NCI-H526 (cell line): Measurements from ENCODE around the gene PHACTR1.
"Not testable (repeated sequence)": the region's sequence is repeated elsewhere in the genome, so short reads cannot be mapped to it uniquely, and the experiment has no call there.

Experiments used
- DNase-seq, 2 experiments: peaks; one replicate each; lab custom pipeline; 2025; lab: John Stamatoyannopoulos, UW

Gene PHACTR1

DNA sequence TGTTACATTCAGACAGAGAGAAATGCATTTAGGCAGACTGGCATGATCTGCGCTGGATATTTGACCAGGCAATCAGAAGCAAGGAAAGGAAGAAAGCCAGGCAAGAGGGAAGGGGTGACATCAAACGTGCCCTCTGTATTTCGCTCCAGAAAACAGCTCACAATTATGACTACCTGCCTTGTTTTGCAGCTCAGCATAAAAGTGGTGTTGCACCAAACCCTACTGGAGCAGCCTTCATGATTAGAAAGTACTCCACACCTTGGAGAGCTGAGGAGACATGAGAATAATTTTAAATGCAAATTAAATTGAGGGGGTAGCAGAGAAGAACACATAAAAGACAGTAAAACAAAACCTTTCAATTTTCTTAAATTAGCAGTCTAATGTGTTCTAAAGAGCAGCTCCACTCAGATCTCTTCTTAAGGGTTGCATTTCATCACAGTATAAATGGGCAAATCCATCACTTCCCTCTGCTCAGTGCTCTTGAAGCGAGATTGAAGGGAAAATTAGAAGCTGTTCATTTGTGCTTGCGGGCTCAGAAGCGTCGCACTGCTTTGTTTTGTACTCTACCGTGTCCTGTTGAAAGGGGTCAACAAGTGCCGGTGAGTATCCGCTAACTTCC is at the start of gene PHACTR1:
TSS of gene PHACTR1 (plus strand) at position 470 of the 619 bp plus-strand sequence.
- DNase-seq, result no peak

DNA sequence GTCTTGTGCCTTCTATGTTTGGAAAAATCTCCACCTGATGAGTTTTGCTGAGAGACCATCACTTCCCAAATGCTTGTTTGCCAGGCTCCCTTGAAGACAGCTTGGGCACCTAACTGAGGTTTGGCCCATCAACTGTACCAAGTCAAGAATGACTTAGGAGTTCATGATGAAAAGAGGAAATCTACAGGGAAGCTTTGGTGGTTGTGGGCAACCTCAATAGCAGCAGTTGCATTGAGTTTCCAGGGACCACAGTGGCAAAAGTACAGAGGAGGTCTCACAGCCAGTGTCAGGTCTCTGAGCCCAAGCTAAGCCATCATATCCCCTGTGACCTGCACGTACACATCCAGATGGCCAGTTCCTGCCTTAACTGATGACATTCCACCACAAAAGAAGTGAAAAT is 49.7 kb upstream of the PHACTR1 start:
- no peak for DNase-seq

GRCh38 chr6:12675931-12676330 is 40.6 kb upstream of the PHACTR1 start:
- DNase-seq, result no peak

- no peak for DNase-seq
These were observed 37.2 kb upstream of the PHACTR1 start for GRCh38 chr6:12679341-12679740.

DNA sequence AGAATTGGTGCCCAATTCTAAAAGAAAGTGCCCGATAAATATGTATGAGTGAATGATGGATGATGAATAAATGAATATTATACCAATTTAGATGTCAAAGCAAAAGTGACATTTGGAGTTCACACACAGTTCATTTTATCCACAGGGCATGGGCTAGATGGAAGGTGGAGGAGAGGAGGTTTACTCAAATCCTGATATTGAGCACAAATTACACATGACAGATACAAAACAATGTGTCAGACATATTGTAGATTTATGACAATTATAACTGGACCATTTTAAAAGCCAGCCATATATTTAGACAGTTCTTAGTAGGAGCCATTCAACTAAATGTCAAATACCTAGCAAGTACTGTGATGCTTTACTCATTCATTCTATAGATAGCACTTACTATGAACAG is 23.4 kb upstream of the PHACTR1 start:
- no peak for DNase-seq

GRCh38 chr6:12698298-12698697 is 18.3 kb upstream of the PHACTR1 start:
- DNase-seq, result no peak

- no peak for DNase-seq
These were observed 11.6 kb upstream of the PHACTR1 start for GRCh38 chr6:12704946-12705345.

DNA sequence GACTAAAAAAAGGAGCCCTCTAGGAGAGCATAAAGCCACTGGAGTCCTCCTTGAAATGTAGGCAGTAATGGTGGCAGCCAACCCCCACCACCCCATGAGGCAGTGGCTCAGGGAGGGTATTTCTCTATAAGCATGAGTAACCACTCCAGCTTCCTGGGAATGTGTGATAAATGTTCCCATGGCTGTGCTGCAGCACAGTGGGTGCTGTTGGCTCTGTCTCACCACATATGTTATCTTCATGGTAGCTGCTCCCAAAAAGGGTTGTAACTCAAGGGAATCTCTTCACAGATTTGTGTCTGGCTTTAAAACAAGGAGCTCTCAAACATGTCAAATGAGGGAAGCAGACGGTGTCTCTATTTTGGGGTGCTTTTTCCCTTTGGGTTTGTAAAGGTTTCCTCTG is 7.5 kb upstream of the PHACTR1 start:
- DNase-seq, result no peak

DNA sequence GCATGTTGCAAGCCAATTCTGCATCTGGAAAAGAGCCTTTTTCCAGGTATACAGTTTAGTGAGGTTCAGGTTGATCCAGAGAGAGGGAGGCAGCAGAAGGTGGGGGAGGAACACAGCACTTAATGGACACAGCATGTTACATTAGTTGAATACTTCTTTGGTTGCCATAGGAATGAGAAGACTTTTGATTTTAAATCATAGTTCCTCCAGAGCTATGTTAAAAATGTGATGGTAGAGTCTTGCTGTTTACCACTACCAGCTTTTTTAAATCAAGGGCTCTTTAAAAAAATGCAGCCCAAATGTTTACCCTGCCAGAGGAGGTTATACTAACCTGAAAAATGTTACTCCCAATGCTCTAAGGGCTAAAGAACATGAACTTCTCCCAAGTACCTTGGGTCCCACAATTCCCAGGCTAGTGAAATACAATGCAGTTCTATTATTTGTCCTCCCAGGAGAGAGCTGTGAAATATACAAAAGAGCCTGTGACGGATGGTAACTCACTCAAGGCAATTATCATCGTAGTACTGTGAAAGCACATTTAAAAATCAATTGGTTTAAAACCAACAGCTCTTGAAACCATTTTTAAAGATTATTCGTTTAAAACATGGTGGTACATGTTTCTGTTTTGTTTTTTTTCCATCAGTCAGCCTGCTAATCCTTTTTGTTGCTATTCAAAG is 6.9 kb upstream of the PHACTR1 start:
- DNase-seq, result no peak

DNA sequence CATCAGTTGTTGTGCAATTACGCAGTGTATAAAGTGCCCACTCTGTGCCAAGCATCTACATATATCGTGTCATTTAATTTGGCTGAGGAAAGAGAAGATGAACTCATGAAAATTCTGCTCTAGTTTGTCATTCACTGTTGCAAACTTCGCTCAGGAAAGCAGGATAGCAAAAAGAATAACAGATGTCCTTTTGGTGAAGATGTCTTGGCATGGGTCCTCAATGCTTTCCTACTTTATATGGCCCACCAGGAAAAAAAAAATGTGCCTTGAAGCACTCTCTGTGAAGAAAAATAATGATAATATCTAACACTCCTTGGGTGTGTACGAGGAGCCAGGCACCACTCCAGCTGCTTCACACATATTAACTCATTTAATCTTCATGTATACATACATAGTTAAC is 5.6 kb upstream of the PHACTR1 start:
- DNase-seq, result no peak

GRCh38 chr6:12714022-12714421 is 2.5 kb upstream of the PHACTR1 start:
- DNase-seq, result no peak

- DNase-seq, result no peak
These were observed 1.1 kb upstream of the PHACTR1 start for GRCh38 chr6:12715437-12715836.

DNA sequence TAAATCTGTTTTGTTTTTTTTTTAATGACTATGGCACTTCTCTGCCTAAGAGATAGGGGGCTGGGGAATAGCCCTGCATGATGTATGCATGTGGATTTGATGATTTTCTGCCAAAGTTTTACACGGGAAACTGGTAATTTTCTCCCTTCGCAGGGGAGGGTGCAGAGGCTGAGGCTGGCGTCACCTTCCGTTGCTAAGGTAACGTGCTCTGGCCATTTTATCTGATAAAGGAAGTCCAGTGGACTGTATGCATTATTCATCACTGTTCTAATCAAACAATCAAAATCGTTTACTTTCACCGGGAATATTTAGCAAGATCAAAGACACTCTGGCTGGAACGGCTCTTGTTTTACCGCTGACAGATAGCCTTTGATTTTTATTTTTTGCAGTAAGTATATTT is 789 bp downstream of the PHACTR1 start:
- DNase-seq, result peak in 1 of 2 experiments; percentile 5

- DNase-seq, result peak in 1 of 2 experiments; percentile 6
These were observed 1.4 kb downstream of the PHACTR1 start for GRCh38 chr6:12718015-12718414.

GRCh38 chr6:12719017-12719416 is 2.5 kb downstream of the PHACTR1 start:
- no peak for DNase-seq

DNA sequence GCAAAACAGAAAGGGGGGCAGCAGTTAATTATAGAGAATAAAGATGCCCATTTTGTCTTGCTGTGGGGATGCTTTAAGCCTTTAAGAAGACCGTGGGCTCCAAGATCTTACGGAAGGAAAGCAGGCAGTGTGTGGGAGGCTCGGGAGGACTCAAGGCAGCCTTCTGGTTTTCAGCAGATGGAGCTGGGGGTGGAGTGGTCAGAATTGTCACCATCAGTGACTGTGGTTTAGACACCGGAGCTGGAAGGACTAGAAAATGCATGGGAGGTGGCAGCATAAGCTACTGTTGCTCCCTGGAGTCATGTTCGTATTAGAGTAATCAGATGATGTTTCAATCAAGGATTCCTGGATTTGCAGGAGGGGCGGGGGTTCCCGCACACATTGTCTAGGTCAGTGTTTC is 3.7 kb downstream of the PHACTR1 start:
- DNase-seq, result no peak

GRCh38 chr6:12725263-12725662 is 8.7 kb downstream of the PHACTR1 start:
- DNase-seq, result no peak

GRCh38 chr6:12729467-12729866 is 12.9 kb downstream of the PHACTR1 start:
- DNase-seq, result peak; percentile 25 to 49

GRCh38 chr6:12730809-12731208 is 14.2 kb downstream of the PHACTR1 start:
- DNase-seq, result not testable (repeated sequence)

GRCh38 chr6:12733876-12734275 is 17.3 kb downstream of the PHACTR1 start:
- peak in 1 of 2 experiments; percentile 29 for DNase-seq

DNA sequence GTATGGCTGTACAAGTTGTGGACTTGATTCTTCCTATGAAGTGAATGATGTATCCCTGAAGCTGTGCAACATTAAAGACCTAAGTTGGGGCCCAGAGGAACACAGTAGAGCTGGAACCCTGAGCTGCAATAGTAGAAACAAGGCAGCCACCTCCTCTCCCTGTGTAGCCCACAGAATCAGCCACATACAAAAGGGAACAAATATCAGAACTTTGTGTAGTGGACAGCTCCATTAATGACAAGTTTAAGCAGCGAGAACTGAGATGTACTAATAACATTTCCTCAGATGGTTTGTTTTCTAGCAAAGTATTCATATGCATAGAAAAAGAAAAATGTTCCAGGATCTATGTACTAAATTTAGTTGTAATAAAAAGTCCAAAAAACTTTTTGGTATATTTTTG is 19.2 kb downstream of the PHACTR1 start:
- no peak for DNase-seq

DNA sequence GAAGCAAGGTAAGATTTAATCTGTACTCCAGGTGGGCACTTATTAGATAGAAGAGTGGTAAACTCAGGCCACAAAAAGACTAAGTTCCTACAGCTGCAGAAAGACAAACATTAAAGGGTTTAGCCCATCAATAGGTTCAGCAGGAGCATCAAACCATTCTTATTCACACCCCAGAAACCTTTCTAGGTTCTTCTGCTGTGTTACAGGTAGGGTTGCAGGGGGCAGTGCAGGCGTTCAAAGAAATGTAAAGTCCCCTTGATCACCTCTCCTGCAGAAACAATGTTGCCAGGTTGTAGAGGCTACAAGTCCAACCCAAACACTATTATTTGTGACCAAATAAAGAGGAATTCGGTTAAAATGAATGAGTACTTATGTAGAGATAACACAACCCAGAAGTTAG is 31.8 kb downstream of the PHACTR1 start:
- peak in 1 of 2 experiments; percentile 14 for DNase-seq

GRCh38 chr6:12748815-12749521 is 32.4 kb downstream of the PHACTR1 start:
- peak; percentile 36 to 77 for DNase-seq
